ENCODE results near the gene MPRIP.

Gene MPRIP

GRCh38 chr17:17057057-17057551, 14.8 kb downstream of the MPRIP start:
- in situ Hi-C loops (cut with HindIII; ENCODE audit: low pct_unique_long_range_greater_than_20kb, low sequenced_read_pairs): no loop called here
- DNase-seq (ENCODE audit: low read depth in 1 of 2, low spot score in 1 of 2): no peak
- no peak for TF ChIP-seq JUND (IDR thresholded peaks at IDR 0.05; ENCODE audit: low read depth)

- no peak for DNase-seq (ENCODE audit: low read depth in 1 of 2, low spot score in 1 of 2)
- in situ Hi-C loops (cut with HindIII; ENCODE audit: low pct_unique_long_range_greater_than_20kb, low sequenced_read_pairs): no loop called here
- no peak for TF ChIP-seq JUND (IDR thresholded peaks at IDR 0.05; ENCODE audit: low read depth)
Measured at GRCh38 chr17:17058304-17058703, 16.0 kb downstream of the MPRIP start.

GRCh38 chr17:17059301-17059890, 17.1 kb downstream of the MPRIP start:
- no peak for DNase-seq (ENCODE audit: low read depth in 1 of 2, low spot score in 1 of 2)
- TF ChIP-seq JUND (IDR thresholded peaks at IDR 0.05; ENCODE audit: low read depth): no peak
- in situ Hi-C loops (cut with HindIII; ENCODE audit: low pct_unique_long_range_greater_than_20kb, low sequenced_read_pairs): no loop called here

GRCh38 chr17:17060001-17060922, 18.0 kb downstream of the MPRIP start:
- no peak for TF ChIP-seq JUND (IDR thresholded peaks at IDR 0.05; ENCODE audit: low read depth)
- DNase-seq (ENCODE audit: low read depth in 1 of 2, low spot score in 1 of 2): no peak
- in situ Hi-C loops (cut with HindIII; ENCODE audit: low pct_unique_long_range_greater_than_20kb, low sequenced_read_pairs): no loop called here

GRCh38 chr17:17060930-17061329, 18.7 kb downstream of the MPRIP start:
- in situ Hi-C loops (cut with HindIII; ENCODE audit: low pct_unique_long_range_greater_than_20kb, low sequenced_read_pairs): no loop called here
- TF ChIP-seq JUND (IDR thresholded peaks at IDR 0.05; ENCODE audit: low read depth): no peak
- no peak for DNase-seq (ENCODE audit: low read depth in 1 of 2, low spot score in 1 of 2)

- DNase-seq (ENCODE audit: low read depth in 1 of 2, low spot score in 1 of 2): no peak
- in situ Hi-C loops (cut with HindIII; ENCODE audit: low pct_unique_long_range_greater_than_20kb, low sequenced_read_pairs): no loop called here
- no peak for TF ChIP-seq JUND (IDR thresholded peaks at IDR 0.05; ENCODE audit: low read depth)
Measured at GRCh38 chr17:17061516-17061915, 19.3 kb downstream of the MPRIP start.

- TF ChIP-seq JUND (IDR thresholded peaks at IDR 0.05; ENCODE audit: low read depth): no peak
- DNase-seq (ENCODE audit: low read depth in 1 of 2, low spot score in 1 of 2): no peak
- in situ Hi-C loops (cut with HindIII; ENCODE audit: low pct_unique_long_range_greater_than_20kb, low sequenced_read_pairs): no loop called here
Measured at GRCh38 chr17:17062356-17062755, 20.1 kb downstream of the MPRIP start.

GRCh38 chr17:17062866-17063265, 20.6 kb downstream of the MPRIP start:
- no peak for DNase-seq (ENCODE audit: low read depth in 1 of 2, low spot score in 1 of 2)
- TF ChIP-seq JUND (IDR thresholded peaks at IDR 0.05; ENCODE audit: low read depth): no peak
- in situ Hi-C loops (cut with HindIII; ENCODE audit: low pct_unique_long_range_greater_than_20kb, low sequenced_read_pairs): no loop called here

GRCh38 chr17:17063546-17064122, 21.4 kb downstream of the MPRIP start:
- in situ Hi-C loops (cut with HindIII; ENCODE audit: low pct_unique_long_range_greater_than_20kb, low sequenced_read_pairs): no loop called here
- DNase-seq (ENCODE audit: low read depth in 1 of 2, low spot score in 1 of 2): no peak
- no peak for TF ChIP-seq JUND (IDR thresholded peaks at IDR 0.05; ENCODE audit: low read depth)

GRCh38 chr17:17064322-17064721, 22.1 kb downstream of the MPRIP start:
- no peak for TF ChIP-seq JUND (IDR thresholded peaks at IDR 0.05; ENCODE audit: low read depth)
- in situ Hi-C loops (cut with HindIII; ENCODE audit: low pct_unique_long_range_greater_than_20kb, low sequenced_read_pairs): no loop called here
- DNase-seq (ENCODE audit: low read depth in 1 of 2, low spot score in 1 of 2): no peak

GRCh38 chr17:17066021-17066420, 23.8 kb downstream of the MPRIP start:
- in situ Hi-C loops (cut with HindIII; ENCODE audit: low pct_unique_long_range_greater_than_20kb, low sequenced_read_pairs): no loop called here
- no peak for TF ChIP-seq JUND (IDR thresholded peaks at IDR 0.05; ENCODE audit: low read depth)
- DNase-seq (ENCODE audit: low read depth in 1 of 2, low spot score in 1 of 2): no peak

- no peak for DNase-seq (ENCODE audit: low read depth in 1 of 2, low spot score in 1 of 2)
- in situ Hi-C loops (cut with HindIII; ENCODE audit: low pct_unique_long_range_greater_than_20kb, low sequenced_read_pairs): no loop called here
- no peak for TF ChIP-seq JUND (IDR thresholded peaks at IDR 0.05; ENCODE audit: low read depth)
Measured at GRCh38 chr17:17067257-17067656, 25.0 kb downstream of the MPRIP start.

GRCh38 chr17:17069849-17070248, 27.6 kb downstream of the MPRIP start:
- no peak for TF ChIP-seq JUND (IDR thresholded peaks at IDR 0.05; ENCODE audit: low read depth)
- in situ Hi-C loops (cut with HindIII; ENCODE audit: low pct_unique_long_range_greater_than_20kb, low sequenced_read_pairs): no loop called here
- DNase-seq (ENCODE audit: low read depth in 1 of 2, low spot score in 1 of 2): no peak
